Measurements from ENCODE around the gene TCHP.

Gene TCHP

GRCh38 chr12:109873653-109874052 is 26.4 kb upstream of the TCHP start:
- no peaks in the 10 kb centered on the region for H3K9me3 Mint-ChIP-seq
- peaks cover 21% of the 10 kb centered on the region for H3K4me1 Mint-ChIP-seq (ENCODE audit: low read depth)
- H3K4me3 Mint-ChIP-seq = no peak overlapping the region
- no peak overlapping the region for H3K27ac Mint-ChIP-seq
- H3K36me3 Mint-ChIP-seq (ENCODE audit: low read depth) = peaks cover 5% of the 10 kb centered on the region
- H3K27me3 Mint-ChIP-seq (ENCODE audit: low read depth) = no peaks in the 10 kb centered on the region

DNA sequence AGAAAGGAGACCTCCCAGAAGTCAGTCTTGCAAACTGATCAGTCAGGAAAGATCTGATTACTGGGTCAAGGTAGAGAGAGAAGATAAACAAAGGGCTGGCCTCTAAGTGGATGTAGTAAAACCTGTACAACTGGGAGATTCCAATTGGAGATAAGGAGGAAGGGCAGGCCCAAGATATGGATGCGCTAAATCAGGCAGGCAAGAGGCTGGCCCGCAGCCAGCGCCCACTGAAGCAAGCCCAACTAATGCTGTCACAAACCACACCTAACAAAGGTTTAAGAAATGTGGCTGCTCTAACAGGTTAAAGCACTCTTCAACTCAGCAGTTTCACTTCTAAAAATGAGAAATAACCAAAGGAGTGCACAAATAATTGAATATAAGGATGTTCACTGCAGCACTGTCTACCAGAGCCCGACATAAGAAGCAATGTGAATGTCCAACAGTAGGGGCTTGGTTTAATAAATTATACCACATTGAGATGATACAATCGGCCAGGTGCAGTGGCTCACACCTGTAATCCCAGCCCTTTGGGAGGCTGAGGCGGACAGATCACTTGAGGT is 24.4 kb upstream of the TCHP start:
- Mint-ChIP-seq H3K27me3 (ENCODE audit: low read depth) (no peaks in the 10 kb centered on the region), H3K4me1 (ENCODE audit: low read depth) (peaks cover 34% of the 10 kb centered on the region), H3K4me3 (no peak overlapping the region), H3K27ac (no peak overlapping the region), H3K9me3 (no peaks in the 10 kb centered on the region), H3K36me3 (ENCODE audit: low read depth) (peaks cover 5% of the 10 kb centered on the region)

DNA sequence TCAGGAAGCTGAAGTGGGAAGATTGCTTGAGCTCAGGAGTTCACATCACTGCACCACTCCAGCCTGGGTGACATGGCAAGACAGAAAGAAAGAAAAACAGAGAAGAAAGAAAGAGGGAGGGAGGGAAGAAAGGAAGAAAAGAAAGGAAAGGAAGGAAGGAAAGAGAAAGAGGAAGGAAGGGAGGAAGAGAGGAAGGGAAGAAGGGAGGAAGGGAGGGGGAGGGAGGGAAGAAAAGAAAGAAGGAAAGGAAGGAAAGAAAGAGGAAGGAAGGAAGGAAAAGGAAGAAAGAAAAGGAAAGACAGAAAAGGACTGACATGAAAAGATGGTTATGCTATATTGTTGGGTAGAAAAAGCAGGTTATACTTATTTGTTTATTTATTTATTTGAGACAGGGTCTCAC is 23.7 kb upstream of the TCHP start:
- Mint-ChIP-seq H3K9me3 (no peaks in the 10 kb centered on the region), H3K4me3 (no peak overlapping the region), H3K4me1 (ENCODE audit: low read depth) (peaks cover 38% of the 10 kb centered on the region), H3K36me3 (ENCODE audit: low read depth) (peaks cover 5% of the 10 kb centered on the region), H3K27ac (no peak overlapping the region), H3K27me3 (ENCODE audit: low read depth) (no peaks in the 10 kb centered on the region)

DNA sequence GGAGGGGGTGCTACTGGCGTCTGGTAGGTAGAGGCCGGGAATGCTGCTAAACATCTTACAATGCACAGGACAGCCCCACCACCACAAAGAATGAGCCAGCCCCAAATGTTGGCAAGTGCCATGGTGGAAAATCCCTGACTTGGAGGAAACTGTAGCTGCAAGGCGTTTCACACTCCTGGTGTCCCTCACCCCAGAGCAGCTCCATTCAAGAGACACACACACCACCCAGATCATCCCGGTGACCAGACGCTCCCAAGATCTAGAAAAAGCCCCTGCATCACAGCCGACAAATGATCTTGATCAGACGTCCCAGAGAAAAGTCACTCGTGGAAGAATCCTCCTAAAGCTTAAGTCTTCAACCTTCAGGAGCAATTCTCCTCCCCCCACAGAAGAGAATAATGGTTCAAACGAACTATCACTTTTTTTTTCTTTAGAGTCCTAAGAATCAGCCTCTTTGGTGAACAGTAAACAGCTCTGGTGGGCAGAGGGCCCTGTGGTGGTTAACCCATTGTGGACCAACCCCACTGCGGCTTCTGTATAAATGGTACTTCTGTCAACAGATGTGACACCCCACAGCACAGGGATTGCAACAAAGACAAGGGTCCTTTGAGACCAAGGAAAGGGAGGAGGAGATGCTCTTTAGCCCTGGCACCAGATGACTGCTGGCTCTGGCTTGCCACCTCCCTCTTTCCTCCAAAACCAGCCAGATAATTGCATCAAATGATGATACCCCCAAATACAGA is 22.4 kb upstream of the TCHP start:
- peaks cover 8% of the 10 kb centered on the region for H3K27me3 Mint-ChIP-seq (ENCODE audit: low read depth)
- peaks cover 37% of the 10 kb centered on the region for H3K4me1 Mint-ChIP-seq (ENCODE audit: low read depth)
- H3K36me3 Mint-ChIP-seq (ENCODE audit: low read depth) = peaks cover 2% of the 10 kb centered on the region
- no peaks in the 10 kb centered on the region for H3K9me3 Mint-ChIP-seq
- H3K27ac Mint-ChIP-seq = no peak overlapping the region
- H3K4me3 Mint-ChIP-seq = peak overlapping the region; percentile 45

- no peaks in the 10 kb centered on the region for H3K36me3 Mint-ChIP-seq (ENCODE audit: low read depth)
- H3K4me1 Mint-ChIP-seq (ENCODE audit: low read depth) = peaks cover 37% of the 10 kb centered on the region
- H3K9me3 Mint-ChIP-seq = no peaks in the 10 kb centered on the region
These were observed 21.8 kb upstream of the TCHP start for GRCh38 chr12:109878247-109878625.

DNA sequence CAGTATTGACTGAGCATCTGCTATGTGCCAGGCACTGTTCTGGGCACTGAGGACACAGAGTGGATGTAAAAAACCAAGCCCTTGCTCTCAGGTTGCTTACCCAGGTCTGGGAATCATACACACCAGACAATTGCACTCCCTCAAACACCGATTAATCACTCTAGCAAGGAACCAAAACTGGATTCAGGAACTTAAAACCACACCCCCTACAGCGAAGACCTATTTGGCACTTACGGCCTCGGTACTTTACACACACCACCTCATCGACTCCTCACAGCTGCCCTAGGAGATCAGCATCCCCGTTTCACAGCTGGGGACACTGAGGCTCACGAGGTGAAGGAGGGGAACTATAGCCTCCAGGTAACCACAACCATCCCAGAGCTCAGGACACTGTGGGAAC is 21.3 kb upstream of the TCHP start:
- Mint-ChIP-seq H3K4me1 (ENCODE audit: low read depth) (peaks cover 37% of the 10 kb centered on the region), H3K36me3 (ENCODE audit: low read depth) (no peaks in the 10 kb centered on the region), H3K9me3 (no peaks in the 10 kb centered on the region), H3K4me3 (peak overlapping the region; percentile 53), H3K27ac (no peak overlapping the region), H3K27me3 (ENCODE audit: low read depth) (peaks cover 10% of the 10 kb centered on the region)

More at GRCh38 chr12:109878247-109878625, 21.8 kb upstream of the TCHP start:
- Mint-ChIP-seq H3K27me3 (ENCODE audit: low read depth) (peaks cover 8% of the 10 kb centered on the region), H3K27ac (no peak overlapping the region), H3K4me3 (no peak overlapping the region)

DNA sequence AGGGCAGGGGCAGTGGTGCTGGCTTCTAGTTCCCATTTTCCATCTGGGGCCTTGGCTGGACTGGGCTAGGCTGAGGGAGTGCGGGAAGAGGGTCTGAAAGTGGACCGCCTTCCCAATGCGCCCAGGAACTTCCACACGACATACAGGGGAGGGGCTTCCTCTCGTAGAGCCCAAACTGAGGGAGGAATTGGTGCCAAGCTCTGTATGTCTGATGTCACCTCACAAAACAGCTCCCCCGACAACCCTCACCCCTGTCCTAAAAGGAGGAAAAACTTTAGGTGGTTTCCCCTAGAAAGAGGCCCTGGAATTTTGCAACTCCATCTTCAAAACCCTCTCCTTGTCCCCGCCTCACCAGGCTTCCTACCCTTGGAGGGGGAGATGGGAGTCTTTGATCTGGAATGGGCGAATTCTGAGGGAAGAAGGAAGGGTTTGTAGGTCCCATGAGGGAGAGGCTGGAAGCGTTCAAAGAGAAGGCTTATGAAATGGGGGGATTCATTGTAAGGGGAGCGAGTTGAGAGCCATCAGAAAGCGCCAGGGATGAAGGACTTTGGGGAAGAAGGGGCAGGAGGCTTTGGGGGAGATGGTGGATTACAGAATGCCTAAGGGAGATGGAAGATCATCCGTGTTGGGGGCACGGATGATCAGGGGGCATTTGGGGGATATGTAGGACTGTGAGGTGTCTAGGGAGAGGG is 20.6 kb upstream of the TCHP start:
- H3K36me3 Mint-ChIP-seq (ENCODE audit: low read depth) = no peaks in the 10 kb centered on the region
- H3K9me3 Mint-ChIP-seq = no peaks in the 10 kb centered on the region
- H3K27ac Mint-ChIP-seq = peak overlapping the region; percentile 89
- peak overlapping the region; percentile 97 for H3K4me3 Mint-ChIP-seq
- peaks cover 37% of the 10 kb centered on the region for H3K4me1 Mint-ChIP-seq (ENCODE audit: low read depth)
- peaks cover 12% of the 10 kb centered on the region for H3K27me3 Mint-ChIP-seq (ENCODE audit: low read depth)

GRCh38 chr12:109880043-109880931 is 19.8 kb upstream of the TCHP start, which contains the start of gene GLTP:
GLTP (minus strand) TSS chr12:109880541; CDS start chr12:109880374, 167 bp downstream.
- no peaks in the 10 kb centered on the region for H3K36me3 Mint-ChIP-seq (ENCODE audit: low read depth)
- H3K27ac Mint-ChIP-seq = peak within 1 kb of the TSS; percentile 89
- peaks cover 12% of the 10 kb centered on the region for H3K27me3 Mint-ChIP-seq (ENCODE audit: low read depth)
- no peaks in the 10 kb centered on the region for H3K9me3 Mint-ChIP-seq
- H3K4me1 Mint-ChIP-seq (ENCODE audit: low read depth) = peaks cover 36% of the 10 kb centered on the region
- peak within 1 kb of the TSS; percentile 97 for H3K4me3 Mint-ChIP-seq

DNA sequence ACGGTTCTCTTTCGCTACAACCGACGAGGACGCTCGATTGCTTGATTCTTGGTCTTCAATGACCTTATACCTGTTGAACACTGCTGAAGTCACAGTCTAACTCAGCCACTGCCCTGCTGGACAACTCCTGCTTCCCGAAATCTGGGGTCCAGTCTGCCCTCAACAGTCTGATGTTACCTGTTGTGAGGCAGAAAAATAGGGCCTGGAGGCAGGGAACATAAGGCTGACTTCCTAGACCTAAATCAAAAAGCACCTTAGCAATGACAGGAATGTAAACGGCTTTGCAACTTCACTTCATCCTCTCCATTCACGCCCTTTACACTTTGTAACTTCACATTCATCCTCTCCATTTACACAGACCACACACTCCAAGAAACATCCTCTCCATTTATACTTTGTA is 19.1 kb upstream of the TCHP start:
- Mint-ChIP-seq H3K9me3 (no peaks in the 10 kb centered on the region), H3K36me3 (ENCODE audit: low read depth) (no peaks in the 10 kb centered on the region), H3K27me3 (ENCODE audit: low read depth) (peaks cover 12% of the 10 kb centered on the region), H3K4me1 (ENCODE audit: low read depth) (peaks cover 34% of the 10 kb centered on the region), H3K27ac (peak overlapping the region; percentile 39), H3K4me3 (peak overlapping the region; percentile 79)

DNA sequence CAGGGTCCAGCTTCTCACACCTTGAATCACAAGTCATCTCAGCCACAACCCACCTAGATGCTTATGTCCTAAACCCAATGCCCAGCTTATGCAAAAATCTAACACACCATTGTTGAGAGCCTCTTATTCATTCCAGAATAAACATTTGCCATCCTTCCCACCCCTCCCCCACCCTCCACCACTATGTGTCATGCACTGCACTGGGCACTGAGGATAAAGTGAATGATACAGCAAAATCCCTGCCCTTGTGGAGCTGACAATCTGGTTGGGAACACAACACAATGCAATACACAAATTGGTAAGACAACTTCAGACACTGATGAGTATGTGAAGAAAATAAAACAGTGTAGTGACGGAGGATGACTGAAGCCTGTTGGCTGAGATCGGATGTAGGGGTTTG is 18.3 kb upstream of the TCHP start:
- peaks cover 31% of the 10 kb centered on the region for H3K4me1 Mint-ChIP-seq (ENCODE audit: low read depth)
- H3K27me3 Mint-ChIP-seq (ENCODE audit: low read depth) = peaks cover 12% of the 10 kb centered on the region
- peak overlapping the region; percentile 79 for H3K4me3 Mint-ChIP-seq
- H3K36me3 Mint-ChIP-seq (ENCODE audit: low read depth) = no peaks in the 10 kb centered on the region
- no peak overlapping the region for H3K27ac Mint-ChIP-seq
- no peaks in the 10 kb centered on the region for H3K9me3 Mint-ChIP-seq

DNA sequence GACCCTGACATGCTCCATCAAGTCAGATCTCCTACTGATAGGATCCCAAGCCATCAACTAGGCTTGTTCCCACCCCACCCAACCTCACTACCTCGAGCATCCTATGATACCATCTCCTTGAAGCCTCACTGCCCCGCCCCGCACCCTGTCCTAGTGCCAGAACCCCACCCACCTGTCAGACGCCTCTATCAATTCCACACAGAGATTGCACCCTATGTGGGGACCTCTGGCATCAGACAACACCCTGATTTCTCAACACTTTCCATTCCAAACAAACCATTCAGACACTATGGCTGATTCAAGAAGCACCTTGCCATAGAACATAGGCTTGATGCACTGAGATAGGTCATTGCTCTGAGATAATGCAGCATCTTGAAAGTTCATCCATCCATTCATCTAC is 16.6 kb upstream of the TCHP start:
- Mint-ChIP-seq H3K27me3 (ENCODE audit: low read depth) (peaks cover 12% of the 10 kb centered on the region), H3K4me1 (ENCODE audit: low read depth) (peaks cover 32% of the 10 kb centered on the region), H3K27ac (no peak overlapping the region), H3K36me3 (ENCODE audit: low read depth) (no peaks in the 10 kb centered on the region), H3K9me3 (no peaks in the 10 kb centered on the region), H3K4me3 (no peak overlapping the region)

DNA sequence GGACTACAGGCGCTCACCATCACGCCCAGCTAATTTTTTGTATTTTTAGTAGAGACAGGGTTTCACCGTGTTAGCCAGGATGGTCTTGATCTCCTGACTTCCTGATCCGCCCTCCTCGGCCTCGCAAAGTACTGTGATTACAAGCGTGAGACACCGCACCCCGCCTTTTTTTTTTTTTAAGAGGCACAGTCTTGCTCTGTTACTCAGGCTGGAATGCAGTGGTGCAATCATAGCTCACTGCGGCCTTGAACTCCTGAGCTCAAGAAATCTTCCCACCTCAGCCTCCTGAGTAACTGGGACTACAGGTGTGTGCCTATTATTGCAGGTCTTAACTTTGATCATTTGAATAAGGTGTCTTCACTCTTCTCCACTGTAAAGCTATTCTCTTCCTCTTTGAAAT is 14.5 kb upstream of the TCHP start:
- Mint-ChIP-seq H3K4me3 (no peak overlapping the region), H3K36me3 (ENCODE audit: low read depth) (no peaks in the 10 kb centered on the region), H3K9me3 (no peaks in the 10 kb centered on the region), H3K27me3 (ENCODE audit: low read depth) (peaks cover 12% of the 10 kb centered on the region), H3K4me1 (ENCODE audit: low read depth) (peaks cover 27% of the 10 kb centered on the region), H3K27ac (no peak overlapping the region)

- Mint-ChIP-seq H3K9me3 (no peaks in the 10 kb centered on the region), H3K4me3 (peak overlapping the region; percentile 69), H3K4me1 (ENCODE audit: low read depth) (peaks cover 32% of the 10 kb centered on the region), H3K36me3 (ENCODE audit: low read depth) (no peaks in the 10 kb centered on the region), H3K27ac (peak overlapping the region; percentile 95), H3K27me3 (ENCODE audit: low read depth) (peaks cover 4% of the 10 kb centered on the region)
These were observed 11.7 kb upstream of the TCHP start for GRCh38 chr12:109888179-109889020.
